GM06990 (cell line): ENCODE measurements around the gene ULK4.
"Not testable (repeated sequence)": the region's sequence is repeated elsewhere in the genome, so short reads cannot be mapped to it uniquely, and the experiment has no call there.

Experiments
- DNase-seq: peaks from one replicate; pipeline ENCODE4 v3.0.0-alpha.2; 2011; ENCODE audit not compliant: insufficient read length; ENCODE audit errors: extremely low read depth
- H3K27me3 ChIP-seq: replicated peaks from 2 replicates; pipeline ENCODE4 v1.6.0; 2011; ENCODE audit warnings: low read length; ENCODE audit not compliant: control insufficient read depth, insufficient read depth
- H3K36me3 ChIP-seq: 2 replicates; pipeline ENCODE4 v1.5.1; 2011; ENCODE audit warnings: low read length; ENCODE audit not compliant: control insufficient read depth, insufficient read depth
- H3K4me3 ChIP-seq: replicated peaks from 2 replicates; pipeline ENCODE4 v1.5.1; 2011; ENCODE audit warnings: low read depth, mild to moderate bottlenecking, control low read depth, low read length
- CTCF ChIP-seq: IDR thresholded peaks from 2 replicates; pipeline ENCODE4 v1.5.1; 2011; ENCODE audit warnings: low read length, control low read depth, mild to moderate bottlenecking, inconsistent platforms; ENCODE audit not compliant: insufficient read depth, poor library complexity, severe bottlenecking

The ULK4 gene

GRCh38 chr3:41574900-41575299 lies 387.0 kb downstream of the ULK4 start:
- Histone ChIP-seq H3K4me3 (no peak overlapping the region), H3K36me3 (no peaks in the 10 kb centered on the region), H3K27me3 (no peaks in the 10 kb centered on the region)
- no peak for TF ChIP-seq CTCF
- DNase-seq: no peak

- Histone ChIP-seq H3K36me3 (no peaks in the 10 kb centered on the region), H3K27me3 (no peaks in the 10 kb centered on the region), H3K4me3 (no peak overlapping the region)
- no peak for DNase-seq
- no peak for TF ChIP-seq CTCF
These were observed 388.3 kb downstream of the ULK4 start for GRCh38 chr3:41573591-41573990.

- TF ChIP-seq CTCF: no peak
- H3K36me3 ChIP-seq: no peaks in the 10 kb centered on the region
- H3K27me3 ChIP-seq: no peaks in the 10 kb centered on the region
- no peak overlapping the region for H3K4me3 ChIP-seq
- DNase-seq: no peak
These were observed 389.8 kb downstream of the ULK4 start for GRCh38 chr3:41572092-41572491.

- no peak for TF ChIP-seq CTCF
- no peaks in the 10 kb centered on the region for H3K27me3 ChIP-seq
- DNase-seq: no peak
These were observed 392.1 kb downstream of the ULK4 start for GRCh38 chr3:41569632-41570305.

GRCh38 chr3:41565948-41566514 lies 395.9 kb downstream of the ULK4 start:
- Histone ChIP-seq H3K4me3 (no peak overlapping the region), H3K27me3 (no peaks in the 10 kb centered on the region), H3K36me3 (no peaks in the 10 kb centered on the region)
- DNase-seq: no peak
- TF ChIP-seq CTCF: no peak

More at GRCh38 chr3:41569632-41570305, 392.1 kb downstream of the ULK4 start:
- no peaks in the 10 kb centered on the region for H3K36me3 ChIP-seq
- H3K4me3 ChIP-seq: no peak overlapping the region

- no peak overlapping the region for H3K4me3 ChIP-seq
- DNase-seq: no peak
- H3K36me3 ChIP-seq: no peaks in the 10 kb centered on the region
- TF ChIP-seq CTCF: no peak
- no peaks in the 10 kb centered on the region for H3K27me3 ChIP-seq
These were observed 396.9 kb downstream of the ULK4 start for GRCh38 chr3:41565003-41565402.

- not testable (repeated sequence) for DNase-seq, H3K27me3 ChIP-seq, H3K36me3 ChIP-seq, H3K4me3 ChIP-seq
These were observed 405.7 kb downstream of the ULK4 start for GRCh38 chr3:41556245-41556644.
